Activated T-cell treated with anti-CD3 and anti-CD28 coated beads for 4 hours (primary cell): Measurements from ENCODE around the gene SLCO2A1.

Experiments used
- DNase-seq: peaks from one replicate; pipeline ENCODE4 v3.0.0-alpha.2; 2020

The SLCO2A1 gene

DNA sequence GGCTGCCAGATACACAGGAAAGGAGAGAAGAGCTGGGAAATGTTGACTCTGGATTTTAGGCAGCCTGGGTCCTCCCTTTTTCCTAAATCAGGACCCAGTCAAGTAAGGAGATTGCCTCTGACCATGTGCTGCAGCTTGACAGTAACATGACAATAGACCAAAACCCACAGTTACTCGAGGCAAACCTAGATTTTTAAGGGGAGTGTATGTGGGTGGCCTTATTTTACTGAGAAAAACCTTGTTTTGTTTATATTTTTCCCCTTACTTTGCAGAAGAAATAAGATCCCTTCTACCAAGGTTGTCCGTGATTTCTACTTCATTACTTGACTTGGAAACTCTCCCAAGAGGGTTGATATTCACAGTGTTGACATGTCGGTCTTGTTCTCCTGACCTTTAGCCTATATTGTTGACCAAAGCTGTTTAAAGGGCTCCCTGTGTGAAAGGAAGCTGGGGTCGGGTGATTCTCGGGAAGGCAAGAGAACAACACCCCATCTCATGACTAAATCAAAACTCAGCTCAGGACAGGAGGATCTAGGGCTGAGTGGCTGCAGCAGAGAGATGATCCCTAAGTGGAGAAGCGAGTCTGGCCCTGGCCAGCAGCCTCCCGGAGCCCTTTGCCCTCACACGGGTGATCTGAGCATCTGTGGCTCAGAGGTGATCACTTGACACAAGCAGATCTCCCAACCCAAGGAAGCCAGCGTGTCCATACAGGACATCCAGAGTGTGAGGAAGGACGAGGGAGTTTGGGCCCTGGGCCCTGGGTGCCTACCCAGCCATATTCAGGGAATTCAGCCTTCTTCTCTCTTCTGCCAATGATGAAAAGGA lies 31.0 kb upstream of the SLCO2A1 start:
- DNase-seq = no peak

DNA sequence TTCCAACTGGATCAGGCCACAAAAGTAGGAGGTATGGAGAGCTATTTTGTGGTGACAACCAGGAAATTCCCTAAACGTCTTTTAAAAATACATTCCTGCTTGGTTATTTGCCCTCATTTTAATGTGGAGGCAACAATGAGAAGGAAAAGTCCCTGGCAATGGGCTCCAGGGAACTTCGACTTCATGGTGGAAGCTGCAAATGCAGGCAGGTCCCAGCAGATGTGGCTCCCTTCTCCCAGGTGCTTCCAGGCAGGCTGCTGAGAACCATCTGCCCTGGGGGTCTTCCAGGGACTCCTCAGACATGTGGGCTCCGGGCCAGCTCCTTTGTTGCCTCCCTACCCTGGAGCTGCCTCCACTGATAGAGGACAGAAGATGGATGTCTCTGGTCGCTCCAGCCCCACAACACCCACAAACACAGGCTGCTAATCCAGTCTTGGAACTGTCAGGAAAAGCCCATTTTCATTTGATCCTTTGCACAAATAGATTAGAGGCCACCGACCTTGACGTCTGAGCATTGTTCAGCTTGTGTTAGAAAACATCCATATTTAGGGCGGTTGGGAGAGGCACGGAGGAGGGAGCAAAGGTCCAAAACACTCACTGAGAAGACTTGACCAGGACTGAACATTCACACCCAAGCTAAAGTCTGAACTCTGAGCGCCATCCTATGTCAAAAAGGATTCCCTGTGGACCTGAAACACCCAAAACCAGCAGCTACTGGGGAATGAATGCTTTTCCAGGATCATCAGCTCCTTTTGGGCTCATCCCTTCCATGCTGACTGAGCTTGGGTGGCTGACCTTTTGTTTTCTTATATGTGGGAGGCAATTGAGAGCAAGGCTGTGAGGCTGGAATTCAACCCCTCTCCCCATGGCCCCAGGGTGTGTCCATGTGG lies 30.2 kb upstream of the SLCO2A1 start:
- DNase-seq = no peak

DNA sequence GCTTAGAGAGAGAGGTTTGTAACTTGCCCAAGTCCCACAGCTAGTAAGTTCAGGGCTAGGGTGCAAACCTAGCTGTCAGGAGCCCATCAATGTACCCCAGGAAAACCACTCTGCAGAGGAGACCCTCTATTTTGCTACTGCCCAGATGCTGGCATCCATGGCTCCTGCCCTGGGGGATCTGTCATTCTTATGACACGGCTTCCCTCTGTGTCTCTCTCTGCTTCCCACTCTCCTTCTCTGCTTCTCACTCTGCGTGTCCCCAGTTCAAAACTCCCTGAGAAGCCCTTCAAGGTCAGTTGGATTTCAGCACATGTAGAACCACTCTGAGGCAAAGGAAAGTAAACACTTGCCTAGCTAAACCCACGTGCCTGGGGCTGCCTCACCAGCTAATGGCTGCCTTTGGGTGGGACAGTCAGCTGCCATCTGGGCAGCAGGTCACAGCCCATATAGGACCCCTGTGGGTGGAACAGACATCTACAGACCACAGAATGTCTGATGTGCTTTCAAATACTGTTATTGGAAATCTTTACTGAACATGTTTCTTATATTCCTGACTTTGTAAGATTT lies 29.4 kb upstream of the SLCO2A1 start:
- DNase-seq = no peak

DNA sequence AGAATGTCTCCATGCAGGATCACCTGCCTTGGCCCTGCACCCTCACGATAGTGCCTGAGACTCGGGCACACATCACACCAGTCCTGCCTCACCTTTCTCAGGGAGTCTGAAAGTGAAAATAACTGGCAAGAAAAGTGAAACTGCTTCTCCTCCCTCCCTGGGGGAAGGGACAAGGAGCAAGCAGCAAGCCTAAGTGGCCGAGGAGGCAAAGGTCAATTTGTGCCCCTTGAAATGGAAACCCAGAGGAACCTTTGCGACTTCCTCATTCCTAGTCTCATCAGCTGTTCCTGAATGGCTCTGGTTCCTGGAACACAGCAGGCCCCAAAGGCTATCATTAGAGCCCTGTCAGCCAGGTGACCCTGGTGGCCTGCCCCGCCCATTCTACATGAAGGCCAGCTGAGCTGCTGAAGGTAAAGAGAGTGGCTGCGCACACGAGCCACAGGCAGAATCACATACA lies 28.0 kb upstream of the SLCO2A1 start:
- DNase-seq = no peak

DNA sequence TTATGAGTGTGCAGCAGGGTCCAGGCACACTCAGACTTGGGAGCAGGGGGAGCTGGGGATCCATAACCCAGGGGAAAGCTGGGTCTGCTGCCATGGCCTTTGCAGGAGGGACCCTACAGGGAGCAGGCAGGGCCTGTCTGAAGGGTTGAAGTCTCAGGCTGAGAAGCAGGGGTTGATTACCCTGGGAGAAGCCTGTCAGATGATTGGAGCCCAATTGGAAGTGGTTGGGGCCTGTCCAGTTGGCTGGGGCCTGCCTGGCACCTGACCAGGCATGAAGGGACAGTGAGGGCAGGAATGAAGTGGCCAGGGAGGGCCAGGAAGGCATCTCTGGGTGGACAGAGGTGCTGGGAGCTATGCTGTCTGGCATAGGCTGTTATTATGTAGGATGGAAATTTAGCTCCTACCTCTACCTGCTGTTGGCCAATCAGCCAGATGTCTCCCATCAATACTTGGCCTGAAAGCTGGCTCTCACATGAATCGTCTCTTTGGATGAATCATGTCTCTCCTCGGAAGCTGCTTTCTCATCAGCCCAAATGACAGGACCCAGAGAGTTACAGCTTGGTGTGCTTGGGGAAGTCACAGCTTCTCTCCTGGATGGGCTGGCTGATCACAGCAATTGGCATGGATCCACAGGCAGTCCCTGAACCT lies 27.4 kb upstream of the SLCO2A1 start:
- DNase-seq = no peak

DNA sequence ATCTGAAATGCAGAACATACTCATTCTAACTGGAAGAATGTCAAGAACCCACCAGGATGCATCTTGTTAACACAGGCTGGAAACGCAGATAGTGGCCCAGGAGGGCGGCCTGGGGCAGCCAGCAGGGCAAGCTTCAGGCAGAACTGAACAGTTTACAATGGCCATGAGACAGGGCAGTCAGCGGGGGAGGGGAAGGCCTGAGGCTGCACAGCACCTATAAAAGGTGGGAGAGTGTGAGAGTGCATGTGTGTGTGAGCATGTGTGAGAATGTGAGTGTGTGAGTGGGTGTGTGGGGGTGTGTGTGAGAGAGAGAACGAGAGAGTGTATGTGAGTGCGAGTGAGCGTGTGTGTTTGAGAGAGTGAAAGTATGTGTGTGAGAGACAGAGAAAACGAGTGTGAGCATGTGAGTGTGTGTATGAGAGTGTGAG lies 26.8 kb upstream of the SLCO2A1 start:
- DNase-seq = no peak

DNA sequence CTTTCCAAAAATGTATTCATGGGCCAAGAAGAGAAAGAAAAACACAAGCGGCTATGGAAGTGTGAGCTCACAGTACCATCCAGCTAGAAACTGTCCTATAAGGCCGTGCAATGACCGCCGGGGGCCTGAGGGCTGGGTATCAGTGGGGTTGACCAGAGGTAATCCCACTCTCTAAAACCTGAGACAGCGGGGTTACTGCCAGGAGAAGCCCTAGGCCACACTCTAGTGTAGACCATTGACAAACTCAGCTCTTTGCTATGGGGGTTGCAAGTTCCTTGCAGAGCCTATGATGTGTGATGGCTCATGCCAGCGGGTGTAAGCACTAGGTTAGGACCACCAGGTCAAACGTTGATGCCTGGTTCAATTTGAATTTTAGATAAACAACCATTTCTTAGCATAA lies 25.9 kb upstream of the SLCO2A1 start:
- no peak for DNase-seq

DNA sequence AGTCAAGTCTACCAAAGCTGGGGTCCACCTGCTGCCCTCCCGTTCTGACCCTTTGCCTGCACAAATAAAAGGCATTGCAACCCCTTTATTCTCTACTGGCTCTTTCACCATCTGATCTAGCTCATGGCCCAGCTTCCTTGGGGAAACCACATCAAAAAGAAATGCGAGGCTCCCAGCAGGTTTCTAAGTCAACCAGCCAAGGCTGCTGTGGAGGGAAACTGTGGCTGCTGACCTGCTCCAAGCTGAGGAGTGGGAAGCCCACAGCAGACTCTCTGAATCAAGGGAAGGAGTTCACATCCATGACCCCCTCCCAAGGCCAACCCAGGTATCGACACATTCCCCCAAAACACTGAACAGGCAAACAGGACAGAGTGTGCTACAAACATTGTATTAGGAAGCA lies 25.2 kb upstream of the SLCO2A1 start:
- no peak for DNase-seq

DNA sequence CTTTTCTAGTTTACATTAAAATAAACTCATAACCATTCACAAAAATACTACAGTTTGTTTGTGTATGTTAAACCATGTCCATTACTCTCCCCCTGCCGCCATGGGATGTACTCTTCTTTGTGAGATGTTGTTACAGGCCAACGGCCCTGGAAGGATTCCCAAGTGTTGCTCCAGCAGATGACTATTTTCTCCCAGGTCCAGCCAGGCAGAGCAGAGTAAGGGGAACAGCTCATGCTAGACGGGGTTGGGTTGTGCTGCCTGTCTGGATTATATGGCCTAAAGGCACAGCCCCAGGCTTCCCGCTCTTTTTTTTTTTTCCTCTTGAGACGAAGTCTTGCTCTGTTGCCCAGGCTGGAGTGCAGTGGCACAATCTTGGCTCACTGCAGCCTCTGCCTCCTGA lies 24.5 kb upstream of the SLCO2A1 start:
- no peak for DNase-seq

DNA sequence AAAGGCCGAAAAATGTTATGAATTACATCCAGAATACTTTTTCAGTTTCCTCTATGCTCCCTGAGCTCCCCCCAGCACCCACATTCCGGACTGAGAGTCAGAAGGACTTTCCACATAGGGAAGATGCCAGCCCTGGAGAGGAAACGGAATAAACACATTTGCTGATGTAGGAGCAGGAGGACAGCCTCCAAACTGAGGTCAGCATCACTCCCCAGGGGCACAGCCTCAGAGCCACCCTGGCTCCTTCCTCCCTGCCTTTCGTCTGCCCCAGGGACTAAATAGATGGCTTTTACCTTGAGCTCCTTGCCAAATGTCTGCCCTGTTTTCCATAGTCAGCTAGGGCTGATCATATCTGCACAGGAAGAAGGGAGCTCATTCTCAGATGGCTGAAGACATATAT lies 22.6 kb upstream of the SLCO2A1 start:
- DNase-seq = no peak

DNA sequence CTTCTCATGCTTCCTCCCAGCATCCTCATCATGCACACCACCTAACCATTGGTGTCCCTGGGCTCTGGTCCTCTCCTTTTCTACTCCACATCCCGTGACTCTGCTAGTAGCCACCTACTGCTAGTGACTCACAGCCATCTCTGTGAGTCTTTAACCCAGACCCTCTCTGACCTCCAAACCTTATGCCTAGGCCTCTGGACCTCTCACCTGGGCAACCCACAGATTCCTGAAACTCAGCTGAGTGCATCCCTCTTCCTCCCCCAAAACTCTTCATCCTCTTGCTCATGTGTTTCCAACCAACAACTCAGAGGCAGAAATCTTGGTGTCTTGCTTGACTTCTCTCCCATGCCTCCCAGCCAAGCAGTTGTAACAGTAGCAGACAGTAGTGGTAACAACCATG lies 20.0 kb upstream of the SLCO2A1 start:
- no peak for DNase-seq

DNA sequence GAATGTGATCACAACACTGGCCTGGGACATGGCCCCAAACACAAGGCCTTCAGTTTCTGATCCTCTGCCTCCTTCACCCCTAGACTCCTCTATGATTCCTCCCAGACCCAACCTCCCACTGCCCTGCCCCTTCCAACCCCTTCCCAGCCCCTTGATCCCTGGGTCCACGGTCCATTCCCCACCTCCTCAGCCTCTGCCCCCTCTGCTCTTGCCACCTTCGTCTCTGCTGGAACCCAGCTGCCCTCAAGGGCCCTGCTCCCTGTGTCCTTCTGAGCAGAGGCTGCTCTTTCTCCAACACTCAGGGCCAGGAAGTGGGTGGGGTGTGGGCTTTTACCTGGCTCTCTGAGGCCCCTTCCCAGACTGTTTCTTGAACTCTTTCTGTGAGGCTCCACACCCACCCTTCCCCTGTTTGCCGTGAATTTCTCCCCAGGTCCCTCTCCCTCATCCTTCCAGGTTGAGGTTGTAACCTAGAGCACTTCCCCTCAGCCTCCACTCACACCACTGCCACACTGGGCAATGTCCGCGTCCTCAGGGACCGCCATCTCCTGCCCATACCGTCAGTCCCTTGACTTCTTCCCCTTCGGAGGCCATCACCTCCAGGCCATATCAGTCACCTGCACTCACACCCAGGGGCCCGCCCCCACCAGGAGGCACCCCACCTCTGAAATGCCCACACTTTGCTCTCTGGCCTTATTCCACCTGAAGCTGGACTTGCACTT lies 18.7 kb upstream of the SLCO2A1 start:
- DNase-seq = no peak

DNA sequence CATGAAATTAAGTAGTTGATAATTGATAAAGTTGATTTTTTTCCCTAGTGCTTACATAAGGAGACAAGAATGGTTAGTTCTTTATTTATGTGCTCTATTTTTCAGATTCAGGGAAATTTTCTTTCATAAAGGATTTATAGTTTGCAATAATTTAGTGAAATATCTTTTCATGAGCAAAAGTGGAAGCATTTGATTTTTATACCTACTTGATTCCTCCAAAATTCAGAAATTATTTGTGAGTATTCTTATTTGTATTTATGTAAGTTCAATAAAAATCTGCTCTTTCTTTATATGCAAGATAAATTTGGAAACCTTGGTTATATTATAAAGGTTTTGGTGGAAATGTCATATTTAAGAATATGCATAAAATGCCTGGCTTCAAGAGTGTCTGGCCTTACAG lies 14.7 kb upstream of the SLCO2A1 start:
- DNase-seq = no peak

DNA sequence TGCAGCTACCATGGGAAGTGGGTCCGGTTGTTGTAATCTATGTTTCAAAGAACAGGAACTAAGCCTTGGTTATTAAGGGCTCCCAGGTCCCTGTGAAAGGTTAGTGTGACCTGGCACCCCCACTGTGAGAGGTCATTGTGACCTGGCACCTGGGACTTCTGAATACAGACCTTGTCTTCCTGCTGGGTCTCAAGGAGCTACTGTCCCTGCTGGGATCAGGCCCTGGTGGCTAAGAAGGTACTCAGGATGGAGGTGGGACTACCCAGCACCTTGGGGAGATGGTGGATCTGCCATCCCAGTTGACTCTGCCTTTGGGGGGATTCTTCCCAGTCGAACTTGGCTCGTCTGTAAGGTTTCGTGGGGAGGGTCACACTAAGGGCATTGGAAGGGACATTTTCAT lies 10.3 kb upstream of the SLCO2A1 start:
- no peak for DNase-seq

DNA sequence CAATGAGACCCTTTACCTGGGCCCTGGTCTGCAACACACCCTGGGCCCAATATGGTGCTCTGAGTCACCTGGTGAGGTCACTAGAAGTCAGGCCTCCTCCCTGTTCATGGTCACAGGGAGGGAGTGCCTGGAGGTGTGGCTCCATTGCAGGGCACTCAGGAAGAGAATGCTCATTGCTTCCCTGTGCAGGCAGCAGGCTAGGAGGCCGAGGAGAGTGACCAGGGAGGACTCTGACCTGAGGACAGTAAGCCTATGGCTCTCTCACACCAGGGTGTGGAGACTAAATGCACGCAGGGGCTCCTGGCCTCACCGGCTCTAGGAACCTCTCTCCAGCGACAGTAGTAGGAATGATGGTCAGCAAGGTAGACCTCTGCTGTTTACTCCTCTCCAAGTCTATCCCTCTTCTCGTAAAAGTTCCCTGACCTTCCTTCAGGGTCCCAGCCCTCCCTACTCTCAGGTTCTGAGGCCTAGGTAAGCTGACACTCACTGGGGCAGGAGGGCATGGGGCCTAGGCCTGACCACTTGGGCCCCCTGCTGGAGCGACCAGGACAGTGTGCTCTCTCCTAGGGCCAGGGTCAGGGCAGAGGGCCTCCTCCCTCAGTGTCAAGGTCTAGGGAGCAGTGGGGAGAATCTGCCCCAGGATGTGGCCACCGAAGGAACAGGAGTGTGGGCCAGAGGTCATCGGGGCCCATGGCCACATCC lies 9.6 kb upstream of the SLCO2A1 start:
- no peak for DNase-seq

DNA sequence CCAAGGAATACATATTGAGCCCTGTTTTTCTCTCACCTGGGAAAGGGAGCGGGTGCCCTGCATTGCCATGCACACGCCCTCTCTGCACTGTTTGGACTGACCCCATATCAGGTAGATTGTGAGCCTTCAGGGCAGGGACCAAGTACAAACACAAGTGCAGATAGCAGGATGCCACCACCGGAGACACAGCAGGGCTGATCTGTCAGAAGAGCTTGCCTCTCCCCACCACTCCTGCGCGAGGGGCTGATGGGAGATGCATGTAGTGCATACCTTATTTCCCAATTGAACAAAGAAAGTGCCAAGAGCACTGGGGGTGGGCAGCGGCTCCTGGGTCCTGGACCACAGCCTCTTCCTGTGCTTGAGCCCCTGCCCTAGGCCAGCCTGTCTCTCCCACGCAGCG lies 9.0 kb upstream of the SLCO2A1 start:
- DNase-seq = no peak

DNA sequence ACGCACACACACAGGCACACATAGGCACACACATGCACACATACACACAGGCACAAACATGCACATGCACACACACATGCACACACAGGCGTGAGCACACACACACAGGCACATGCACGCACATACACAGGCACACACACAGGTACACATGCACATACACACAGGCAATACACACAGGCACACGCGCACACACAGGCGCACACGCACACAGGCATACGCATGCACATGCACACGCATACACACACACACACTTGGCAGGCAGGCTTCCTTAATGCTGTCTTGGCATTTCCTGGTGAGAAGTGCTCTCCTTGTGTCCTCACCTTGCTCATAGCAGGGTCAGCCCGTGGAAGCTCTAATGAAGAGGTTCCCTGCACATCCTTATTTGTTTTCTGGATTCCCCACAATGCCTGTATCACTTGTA lies 8.4 kb upstream of the SLCO2A1 start:
- no peak for DNase-seq

DNA sequence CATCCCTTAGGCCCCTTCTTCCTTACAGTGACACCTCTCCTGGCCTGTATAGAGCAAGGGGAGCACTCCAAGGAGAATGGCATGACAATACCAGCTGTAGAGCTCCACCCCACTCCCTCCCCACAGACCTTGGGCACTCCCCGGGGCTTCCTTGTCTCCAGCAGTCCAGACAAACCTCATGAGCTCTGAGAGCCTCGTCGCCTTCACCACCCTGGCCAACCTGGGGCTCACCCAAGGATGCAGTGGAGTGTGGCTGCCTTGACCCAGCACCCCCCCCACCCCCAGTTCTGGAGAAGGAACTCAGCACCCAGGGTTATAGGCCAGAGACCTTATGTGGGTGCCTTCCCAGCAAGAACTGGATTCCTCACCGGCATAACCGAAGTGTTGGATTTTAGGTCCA lies 7.4 kb upstream of the SLCO2A1 start:
- no peak for DNase-seq

DNA sequence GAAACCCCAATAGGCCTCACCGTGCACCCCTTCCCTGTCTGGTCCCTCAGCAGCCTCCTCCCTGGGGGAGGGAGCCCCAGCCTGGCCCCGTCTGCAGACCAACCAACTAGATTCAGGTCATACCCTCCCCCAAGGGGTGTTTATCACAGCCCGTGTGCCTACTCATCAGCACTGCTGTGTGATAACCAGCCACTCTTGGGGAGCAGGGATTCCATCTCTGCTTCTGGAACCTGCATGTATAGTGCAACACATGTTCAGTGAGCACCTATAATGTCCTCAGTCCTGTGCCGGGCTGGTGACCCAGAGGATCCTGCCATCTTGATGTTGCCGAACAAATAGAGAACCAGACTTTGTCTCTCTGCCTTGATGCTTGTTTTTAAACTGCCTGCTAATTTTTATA lies 6.6 kb upstream of the SLCO2A1 start:
- DNase-seq = no peak

DNA sequence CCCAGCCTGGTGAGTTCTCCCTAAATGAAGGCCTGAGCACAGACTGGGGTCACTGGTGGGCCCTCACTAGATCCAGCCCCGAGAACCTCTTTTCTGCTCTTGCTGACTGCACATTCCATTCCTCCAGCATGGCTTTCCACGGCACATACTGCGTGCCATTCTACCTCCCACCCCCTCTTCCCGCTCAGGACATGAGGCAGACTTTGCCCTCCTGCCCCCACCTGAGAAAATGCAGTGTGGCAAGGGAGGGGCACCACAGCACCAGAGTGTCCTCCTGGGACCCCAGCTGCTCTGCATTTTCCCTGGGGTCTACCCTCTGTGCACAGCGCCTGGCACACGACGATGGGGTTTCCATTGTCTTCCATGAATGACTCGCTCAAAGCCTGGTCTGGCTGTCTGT lies 6.1 kb upstream of the SLCO2A1 start:
- no peak for DNase-seq

DNA sequence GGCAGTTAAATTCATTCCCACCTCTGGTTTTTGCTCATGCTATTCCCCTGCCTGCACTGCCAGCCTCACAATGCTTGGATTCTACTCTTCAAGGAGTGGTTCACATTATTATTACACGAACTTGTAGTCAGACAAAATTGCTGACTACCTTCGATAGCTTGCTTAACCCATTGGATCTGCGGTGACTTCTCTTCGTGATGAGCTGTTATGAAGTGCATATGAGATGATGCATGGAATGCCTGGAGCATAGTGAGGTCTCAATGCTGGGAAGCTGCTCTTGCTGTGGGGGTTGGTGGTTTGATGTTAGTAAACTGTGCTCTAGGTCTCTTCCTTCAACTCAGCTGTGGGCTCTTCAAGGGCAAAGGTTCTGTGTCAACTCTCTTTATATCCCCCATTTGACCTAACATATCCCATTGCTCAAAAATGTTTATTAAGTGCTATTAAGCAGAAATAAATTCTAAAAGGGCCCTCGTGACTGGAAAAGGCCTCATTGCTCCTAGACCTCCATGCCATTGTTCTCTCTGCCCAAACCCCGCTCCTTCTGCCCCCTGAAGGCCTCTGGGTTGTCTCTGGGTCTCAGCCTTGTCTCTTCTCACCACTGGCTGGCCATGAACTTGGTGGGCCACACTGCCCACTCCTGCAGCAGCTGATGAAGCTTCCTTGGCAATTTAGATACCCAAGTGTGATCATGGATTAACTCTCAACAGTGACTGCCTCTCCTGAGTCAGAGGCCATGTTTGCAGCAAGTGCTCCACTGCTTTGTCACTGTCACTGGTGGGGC lies 4.5 kb upstream of the SLCO2A1 start:
- no peak for DNase-seq
